Measurements from ENCODE around the gene XRCC3.

GRCh38 chr14:103710771-103711377 lies 4.4 kb downstream of the XRCC3 start:
- TF ChIP-seq ATF3 (IDR thresholded peaks at IDR 0.05; ENCODE audit: insufficient read depth, low read depth, low read length) (no peak), SIN3A (conservative IDR thresholded peaks at IDR 0.05 in 1 of 2, IDR thresholded peaks at IDR 0.05 in 1 of 2; ENCODE audit: low read depth in 1 of 2, low read length in 2 of 2) (no peak), POLR2A (IDR thresholded peaks at IDR 0.05; ENCODE audit: control extremely low read depth in 1 of 2, low read depth in 2 of 2, low read length in 2 of 2) (no peak), JUND (IDR thresholded peaks at IDR 0.05; ENCODE audit: low read length) (no peak), YY1 (IDR thresholded peaks at IDR 0.05; ENCODE audit: low read depth, low read length) (no peak), CTCF (IDR thresholded peaks at IDR 0.05; ENCODE audit: control extremely low read depth in 1 of 3, insufficient read depth in 1 of 3, low read depth in 1 of 3, low read length in 3 of 3) (no peak), RAD21 (IDR thresholded peaks at IDR 0.05 in 1 of 2, conservative IDR thresholded peaks at IDR 0.05 in 1 of 2; ENCODE audit: low read depth in 2 of 2, low read length in 2 of 2) (no peak), MAX (IDR thresholded peaks at IDR 0.05) (no peak), HDAC2 (IDR thresholded peaks at IDR 0.05; ENCODE audit: borderline replicate concordance in 1 of 2, low read depth in 2 of 2, low read length in 2 of 2) (no peak)

Measured in H1 (cell line).